Measurements from ENCODE around the gene SERINC3. TPM values are rescaled to one million over a fixed set of nuclear protein-coding genes. Genes with fewer than 3 reads are reported as not detected.

SERINC3 gene
- total RNA-seq, 1 experiment from 2014 or later: 110 TPM

- no peaks in the 10 kb centered on the region for H3K9me3 ChIP-seq (ENCODE audit: insufficient read depth, low read depth)
- H3K27me3 ChIP-seq (ENCODE audit: insufficient read depth, low read depth): no peaks in the 10 kb centered on the region
- no peak overlapping the region for H3K4me3 ChIP-seq
- no peaks in the 10 kb centered on the region for H3K36me3 ChIP-seq (ENCODE audit: low read depth)
- no peak for DNase-seq
- no TSS peak for BruUV-seq (replicated peaks)
- no peak overlapping the region for H2AFZ ChIP-seq
- TF ChIP-seq EZH2 (IDR thresholded peaks at IDR 0.05; ENCODE audit: low read depth) (no peak), CTCF (conservative IDR thresholded peaks at IDR 0.05) (no peak)
- ChIA-PET POLR2A (ENCODE audit: unreplicated experiment) (interaction anchor here (0.6 kb wide), 1 partner anchor 10 kb away, joined by 8 read pairs; no protein-coding TSS in a partner anchor), CTCF (interaction anchor here (0.6 kb wide), 1 partner anchor 442 kb away, joined by 7 read pairs; no protein-coding TSS in a partner anchor)
- intact Hi-C loops (cut with micrococcal nuclease; ENCODE audit: unreplicated experiment): no loop called here
- H4K20me1 ChIP-seq (ENCODE audit: insufficient read depth): no peaks in the 10 kb centered on the region
- H3K4me1 ChIP-seq (replicated peaks; ENCODE audit: insufficient read depth): no peaks in the 10 kb centered on the region
- H3K9me2 ChIP-seq (ENCODE audit: insufficient read depth): no peaks in the 10 kb centered on the region
- H3K4me2 ChIP-seq: no peak overlapping the region
- H3K27ac ChIP-seq: no peak overlapping the region
- no peaks in the 10 kb centered on the region for H3K79me2 ChIP-seq (ENCODE audit: low read depth)
- no peaks in the 10 kb centered on the region for H3F3A ChIP-seq (ENCODE audit: insufficient read depth, low read depth)
Measured at GRCh38 chr20:44449864-44450263, 72.0 kb downstream of the SERINC3 start.

DNA sequence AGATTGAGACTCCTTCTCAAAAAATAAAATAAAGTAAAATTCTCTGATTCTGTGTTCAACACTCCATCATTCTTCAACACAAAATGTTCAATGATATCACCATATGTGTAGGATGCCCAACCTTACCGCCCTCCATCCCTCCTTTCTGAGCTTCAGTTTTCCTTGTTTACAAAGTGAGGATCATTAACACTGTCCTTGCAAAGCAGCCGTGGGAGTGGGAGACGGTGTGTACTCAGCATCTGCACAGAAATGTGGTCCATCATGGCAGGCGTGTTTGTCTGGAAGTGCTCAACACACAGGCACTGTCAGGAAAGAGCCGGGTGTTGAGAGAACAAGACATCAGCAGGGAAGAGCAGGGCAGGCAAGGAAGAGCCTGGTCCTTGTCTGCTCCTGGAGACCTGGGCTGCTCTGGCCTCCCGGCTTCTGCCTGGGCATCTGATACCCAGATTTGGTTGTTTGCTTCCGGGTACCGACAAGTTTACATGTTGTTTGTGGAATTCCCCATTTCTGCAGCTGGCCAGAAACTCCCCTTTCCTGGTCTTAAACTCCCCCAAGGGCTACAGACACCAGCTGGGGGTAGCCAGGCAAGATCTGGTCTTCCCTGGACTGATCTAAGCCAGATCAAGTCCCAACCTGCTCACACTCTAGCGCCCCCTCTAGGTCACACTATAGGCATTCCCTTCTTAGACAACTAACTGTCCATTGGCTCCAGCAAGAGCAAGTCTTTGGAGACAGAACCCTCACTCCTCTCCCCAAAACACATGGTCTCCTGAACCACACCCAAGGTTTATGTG lies 72.9 kb downstream of the SERINC3 start:
- Histone ChIP-seq H3K27ac (no peak overlapping the region), H2AFZ (no peak overlapping the region), H3K79me2 (ENCODE audit: low read depth) (no peaks in the 10 kb centered on the region), H3K9me2 (ENCODE audit: insufficient read depth) (no peaks in the 10 kb centered on the region), H3K9me3 (ENCODE audit: insufficient read depth, low read depth) (no peaks in the 10 kb centered on the region), H3K27me3 (ENCODE audit: insufficient read depth, low read depth) (no peaks in the 10 kb centered on the region), H3K4me3 (no peak overlapping the region), H3F3A (ENCODE audit: insufficient read depth, low read depth) (no peaks in the 10 kb centered on the region), H3K4me1 (replicated peaks; ENCODE audit: insufficient read depth) (no peaks in the 10 kb centered on the region), H3K36me3 (ENCODE audit: low read depth) (no peaks in the 10 kb centered on the region), H3K4me2 (no peak overlapping the region), H4K20me1 (ENCODE audit: insufficient read depth) (no peaks in the 10 kb centered on the region)
- ChIA-PET CTCF (no interaction called here), POLR2A (ENCODE audit: unreplicated experiment) (no interaction called here)
- DNase-seq: no peak
- intact Hi-C loops (cut with micrococcal nuclease; ENCODE audit: unreplicated experiment): no loop called here
- BruUV-seq (replicated peaks): no TSS peak
- TF ChIP-seq EZH2 (IDR thresholded peaks at IDR 0.05; ENCODE audit: low read depth) (no peak), CTCF (conservative IDR thresholded peaks at IDR 0.05) (peak; percentile 54)

DNA sequence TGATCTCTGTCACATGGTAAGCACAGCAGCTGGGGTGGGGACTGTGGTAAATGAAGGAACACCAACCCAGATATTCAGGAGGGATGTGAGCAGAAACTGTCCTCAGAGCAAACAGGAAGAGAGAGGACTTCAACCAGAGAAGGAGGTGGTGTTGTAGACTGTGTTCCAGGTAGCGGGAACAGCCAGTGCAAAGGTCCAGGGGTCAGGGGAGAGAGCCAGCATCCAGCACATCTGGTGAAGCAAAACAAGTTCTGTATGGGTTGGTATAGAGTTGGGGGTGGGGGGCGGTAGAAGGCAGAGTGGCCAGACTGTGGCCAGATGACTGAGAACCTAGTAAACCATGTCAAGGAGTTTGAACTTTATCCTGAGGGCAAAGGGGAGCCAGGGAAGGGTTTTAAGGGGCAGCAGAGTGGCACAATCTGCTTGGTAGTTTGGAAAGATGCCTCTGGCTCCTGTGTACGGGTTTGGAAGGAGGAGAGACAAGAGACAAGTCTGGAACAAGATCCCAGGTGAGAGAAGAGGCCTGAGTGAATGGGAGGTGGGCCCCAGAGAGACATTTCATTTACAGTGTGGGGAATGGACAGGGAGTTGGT lies 73.9 kb downstream of the SERINC3 start:
- intact Hi-C loops (cut with micrococcal nuclease; ENCODE audit: unreplicated experiment): no loop called here
- DNase-seq: no peak
- BruUV-seq (replicated peaks): no TSS peak
- no peaks in the 10 kb centered on the region for H3K9me3 ChIP-seq (ENCODE audit: insufficient read depth, low read depth)
- no peaks in the 10 kb centered on the region for H3K36me3 ChIP-seq (ENCODE audit: low read depth)
- no peak overlapping the region for H3K4me3 ChIP-seq
- H3K27ac ChIP-seq: no peak overlapping the region
- POLR2A ChIA-PET (ENCODE audit: unreplicated experiment): no interaction called here
- no peak for TF ChIP-seq CTCF (conservative IDR thresholded peaks at IDR 0.05)
- no peak for TF ChIP-seq EZH2 (IDR thresholded peaks at IDR 0.05; ENCODE audit: low read depth)
- H3F3A ChIP-seq (ENCODE audit: insufficient read depth, low read depth): 0 out of 2 replicates have a peak, but pooled peaks cover 5% of the 10 kb centered on the region
- H2AFZ ChIP-seq: no peak overlapping the region
- CTCF ChIA-PET: no interaction called here
- H3K9me2 ChIP-seq (ENCODE audit: insufficient read depth): no peaks in the 10 kb centered on the region
- no peaks in the 10 kb centered on the region for H4K20me1 ChIP-seq (ENCODE audit: insufficient read depth)
- no peak overlapping the region for H3K4me2 ChIP-seq
- H3K79me2 ChIP-seq (ENCODE audit: low read depth): no peaks in the 10 kb centered on the region
- peaks cover 6% of the 10 kb centered on the region for H3K4me1 ChIP-seq (replicated peaks; ENCODE audit: insufficient read depth)
- H3K27me3 ChIP-seq (ENCODE audit: insufficient read depth, low read depth): no peaks in the 10 kb centered on the region

Other genes with a start within 250 kb of the SERINC3 start
- 6.1 and 7.4 TPM in 2 replicates for gene FITM2, start 210.9 kb downstream of the SERINC3 start, total RNA-seq (2021)
- gene R3HDML, start 185.0 kb downstream of the SERINC3 start, total RNA-seq (2021): not detected in 2 replicates
- gene HNF4A, start 166.4 kb downstream of the SERINC3 start, total RNA-seq (2021): 0.13 and 0.58 TPM in 2 replicates
- 28.5 and 31.3 TPM in 2 replicates for gene TTPAL, start 46.2 kb downstream of the SERINC3 start, total RNA-seq (2021)
- gene PKIG, start 60.5 kb upstream of the SERINC3 start, total RNA-seq (2021): 41.9 and 50.1 TPM in 2 replicates
- gene ADA, start 129.6 kb upstream of the SERINC3 start, total RNA-seq (2021): 28.2 and 32.9 TPM in 2 replicates
- 0.20 TPM in 1 of 2 replicates, not detected in the other for gene CCN5, start 193.3 kb upstream of the SERINC3 start, total RNA-seq (2021)
- 0.20 and 0.26 TPM in 2 replicates for gene KCNK15, start 223.8 kb upstream of the SERINC3 start, total RNA-seq (2021)